HuH-7.5 (cell line): ENCODE measurements around the gene MAPK1IP1L.
A peak's percentile ranks its signal among the peaks of the same experiment; 100 is the strongest.
"Not testable (repeated sequence)": the region's sequence is repeated elsewhere in the genome, so short reads cannot be mapped to it uniquely, and the experiment has no call there.

ENCODE experiments used
- DNase-seq: peaks from one replicate; pipeline ENCODE4 v3.0.0; 2011; ENCODE audit warnings: low spot score

Gene MAPK1IP1L

GRCh38 chr14:55051423-55052268, at the start of gene MAPK1IP1L:
TSS of gene MAPK1IP1L (plus strand) at chr14:55051647. CDS start at chr14:55061684, 10,037 bp downstream.
- peak; percentile 87 for DNase-seq

GRCh38 chr14:55005071-55005470, 46.4 kb upstream of the MAPK1IP1L start:
- DNase-seq, result no peak

- DNase-seq, result no peak
These were observed 36.4 kb upstream of the MAPK1IP1L start for GRCh38 chr14:55015006-55015405.

GRCh38 chr14:55019968-55020554, 31.4 kb upstream of the MAPK1IP1L start:
- no peak for DNase-seq

- DNase-seq, result not testable (repeated sequence)
These were observed 27.1 kb upstream of the MAPK1IP1L start for GRCh38 chr14:55024365-55024764.

- DNase-seq, result no peak
These were observed 25.5 kb upstream of the MAPK1IP1L start for GRCh38 chr14:55025948-55026347.

GRCh38 chr14:55026441-55026792, 25.0 kb upstream of the MAPK1IP1L start:
- no peak for DNase-seq

GRCh38 chr14:55026793-55027561, 24.5 kb upstream of the MAPK1IP1L start, which contains the start of the genes SOCS4 and WDHD1:
TSS of gene SOCS4 (plus strand) at chr14:55027236. CDS start at chr14:55043042, 15,806 bp downstream.
TSS of gene WDHD1 (minus strand) at chr14:55027099. CDS start at chr14:55026787, 312 bp downstream.
- DNase-seq, result peak; percentile 82

- DNase-seq, result no peak
These were observed 23.4 kb upstream of the MAPK1IP1L start for GRCh38 chr14:55028066-55028465.

GRCh38 chr14:55028476-55028875, 23.0 kb upstream of the MAPK1IP1L start:
- DNase-seq, result no peak

GRCh38 chr14:55031190-55031589, 20.3 kb upstream of the MAPK1IP1L start:
- DNase-seq, result no peak

GRCh38 chr14:55037995-55038394, 13.5 kb upstream of the MAPK1IP1L start:
- DNase-seq, result not testable (repeated sequence)

GRCh38 chr14:55038708-55039107, 12.7 kb upstream of the MAPK1IP1L start:
- no peak for DNase-seq

GRCh38 chr14:55043528-55043927, 7.9 kb upstream of the MAPK1IP1L start:
- no peak for DNase-seq

- DNase-seq, result no peak
These were observed 6.4 kb upstream of the MAPK1IP1L start for GRCh38 chr14:55045087-55045486.

GRCh38 chr14:55047301-55048053, 4.0 kb upstream of the MAPK1IP1L start:
- no peak for DNase-seq

- DNase-seq, result no peak
These were observed 2.5 kb upstream of the MAPK1IP1L start for GRCh38 chr14:55048900-55049436.

GRCh38 chr14:55051165-55051422, 353 bp upstream of the MAPK1IP1L start:
- no peak for DNase-seq

GRCh38 chr14:55052269-55052930, 953 bp downstream of the MAPK1IP1L start:
- peak; percentile 20 for DNase-seq

- no peak for DNase-seq
These were observed 1.6 kb downstream of the MAPK1IP1L start for GRCh38 chr14:55053018-55053417.

- DNase-seq, result no peak
These were observed 2.1 kb downstream of the MAPK1IP1L start for GRCh38 chr14:55053500-55053899.
